Amniotic stem cell (primary cell): ENCODE results near the gene MTOR.
"Not testable (repeated sequence)": the region's sequence is repeated elsewhere in the genome, so short reads cannot be mapped to it uniquely, and the experiment has no call there.

Experiments used
- DNase-seq: peaks from one replicate; lab custom pipeline; 2025; lab: John Stamatoyannopoulos, UW

MTOR gene

DNA sequence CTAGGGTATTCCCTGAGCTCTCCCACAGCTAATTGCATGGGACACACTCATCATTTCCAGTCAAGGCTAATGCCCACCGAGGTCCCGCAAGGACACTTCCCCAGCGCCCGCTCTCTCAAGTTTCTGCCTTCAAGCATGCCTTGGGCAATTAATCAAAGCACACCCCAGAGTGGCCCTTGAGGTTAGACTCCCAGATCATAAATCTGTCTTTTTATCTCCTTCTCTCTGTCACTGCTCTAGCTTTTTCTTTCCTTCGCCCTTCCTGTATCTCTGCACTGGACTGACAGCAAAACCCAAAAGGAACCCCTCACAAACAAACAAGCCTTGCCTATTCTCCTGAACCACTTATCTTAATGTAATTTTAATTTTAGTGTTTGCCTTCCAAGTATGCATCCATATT lies 154.8 kb downstream of the MTOR start:
- no peak for DNase-seq

DNA sequence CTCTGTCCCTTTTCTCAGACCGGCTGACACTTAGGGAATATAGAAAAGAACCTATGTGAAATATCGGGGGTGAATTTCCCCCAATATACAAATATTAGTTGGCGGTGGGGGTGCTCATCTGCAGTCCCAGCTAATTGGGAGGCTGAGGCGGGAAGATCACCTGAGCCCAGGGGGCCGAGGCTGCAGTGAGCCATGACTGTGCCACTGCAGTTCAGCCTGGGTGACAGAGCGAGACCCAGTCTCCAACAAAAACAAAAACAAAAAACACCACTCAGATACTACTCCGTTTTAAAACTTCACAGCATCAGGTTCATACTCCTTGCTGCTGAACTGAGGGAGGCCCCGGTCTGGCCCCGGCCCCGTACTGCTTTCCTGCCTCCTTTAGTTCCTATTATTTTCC lies 156.8 kb downstream of the MTOR start:
- no peak for DNase-seq

DNA sequence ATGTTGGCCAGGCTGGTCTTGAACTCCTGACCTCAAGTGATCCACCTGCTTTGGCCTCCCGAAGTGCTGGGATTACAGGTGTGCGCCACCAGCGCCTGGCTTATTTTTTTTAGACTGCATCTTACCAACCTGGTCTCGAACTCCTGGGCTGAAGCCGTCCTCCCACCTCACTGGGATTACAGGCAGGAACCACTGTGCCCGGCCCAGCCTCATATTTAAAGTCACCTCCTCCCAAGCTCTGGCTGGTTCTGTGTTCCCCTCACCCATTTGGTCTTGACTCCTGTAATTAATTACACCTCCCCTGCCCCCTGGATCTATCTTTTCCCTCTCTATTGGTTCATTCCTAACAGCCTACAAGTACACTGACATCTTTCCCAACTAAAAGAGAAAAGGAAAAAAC lies 161.0 kb downstream of the MTOR start:
- no peak for DNase-seq

DNA sequence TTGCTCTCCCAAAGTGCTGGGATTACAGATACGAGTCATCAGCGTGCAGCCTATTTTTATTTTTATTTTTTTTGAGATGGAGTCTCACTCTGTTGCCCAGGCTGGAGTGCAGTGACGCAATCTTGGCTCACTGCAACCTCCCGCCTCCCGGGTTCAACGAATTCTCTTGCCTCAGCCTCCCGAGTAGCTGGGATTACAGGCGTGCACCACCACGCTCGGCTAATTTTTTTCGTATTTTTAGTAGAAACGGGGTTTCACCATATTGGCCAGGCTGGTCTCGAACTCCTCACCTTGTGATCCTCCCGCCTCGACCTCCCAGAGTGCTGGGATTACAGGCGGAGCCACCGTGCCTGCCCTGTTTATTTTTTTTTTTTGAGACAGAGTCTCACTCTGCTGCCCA lies 161.5 kb downstream of the MTOR start:
- not testable (repeated sequence) for DNase-seq

DNA sequence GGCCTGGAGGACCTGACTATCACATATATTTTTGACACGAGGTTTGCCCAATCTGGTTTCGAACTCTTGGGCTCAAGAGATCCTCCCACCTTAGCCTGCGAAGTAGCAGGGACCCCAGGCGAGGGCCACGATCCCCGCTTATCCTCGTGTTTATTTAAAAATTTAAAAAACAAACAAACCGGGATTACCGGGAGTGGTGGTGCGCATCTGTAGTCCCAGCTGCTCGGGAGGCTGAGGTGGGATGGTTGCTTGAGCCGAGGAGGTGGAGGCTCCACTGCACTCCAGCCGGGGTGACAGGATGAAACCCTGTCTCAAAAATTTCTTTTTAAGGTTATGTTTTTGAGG lies 162.2 kb downstream of the MTOR start:
- DNase-seq = no peak

DNA sequence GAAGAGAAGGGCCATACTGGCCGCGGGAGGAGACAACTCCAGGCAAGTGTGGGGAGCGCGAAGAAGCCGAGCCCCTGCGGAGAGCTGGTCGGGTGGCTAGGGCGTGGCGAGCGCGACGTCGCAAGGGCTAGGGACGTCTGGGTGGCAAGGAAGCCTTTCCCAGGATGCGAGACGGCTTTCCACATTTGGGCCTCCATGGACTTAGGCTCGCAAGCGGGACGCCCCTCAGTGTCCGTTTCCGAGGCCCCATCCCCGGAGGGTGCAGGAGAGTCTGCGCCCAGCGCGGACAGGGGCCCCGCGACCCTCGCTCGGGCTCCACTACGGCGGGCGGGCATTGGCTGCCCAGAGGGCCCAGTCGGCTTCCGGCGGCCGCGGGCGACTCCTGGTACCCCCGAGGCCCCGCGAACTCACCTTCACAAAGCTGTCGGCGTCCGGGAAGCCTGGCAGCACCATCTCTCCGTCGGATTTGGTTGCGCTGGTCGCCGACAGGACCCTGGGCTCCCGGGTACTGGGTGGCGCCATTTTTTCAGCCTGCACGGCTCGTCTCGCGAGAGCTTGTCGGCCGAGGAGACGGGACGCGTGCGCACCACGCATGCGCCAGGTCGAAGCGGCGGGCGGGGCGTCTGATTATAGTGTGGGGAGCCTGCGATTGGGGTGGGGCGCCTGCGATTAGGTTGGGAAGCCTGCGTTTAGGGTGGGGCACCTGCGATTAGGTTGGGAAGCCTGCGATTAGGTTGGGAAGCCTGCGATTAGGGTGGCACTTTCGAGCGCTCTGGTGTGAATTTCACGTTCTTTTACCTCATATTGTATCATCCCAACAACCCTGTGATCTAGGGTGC lies 162.8 kb downstream of the MTOR start, which contains the start of gene EXOSC10:
EXOSC10 (minus strand) TSS at position 560 of the 839 bp plus-strand sequence; CDS start at position 522, 38 bp downstream.
- peak; percentile 79 for DNase-seq

DNA sequence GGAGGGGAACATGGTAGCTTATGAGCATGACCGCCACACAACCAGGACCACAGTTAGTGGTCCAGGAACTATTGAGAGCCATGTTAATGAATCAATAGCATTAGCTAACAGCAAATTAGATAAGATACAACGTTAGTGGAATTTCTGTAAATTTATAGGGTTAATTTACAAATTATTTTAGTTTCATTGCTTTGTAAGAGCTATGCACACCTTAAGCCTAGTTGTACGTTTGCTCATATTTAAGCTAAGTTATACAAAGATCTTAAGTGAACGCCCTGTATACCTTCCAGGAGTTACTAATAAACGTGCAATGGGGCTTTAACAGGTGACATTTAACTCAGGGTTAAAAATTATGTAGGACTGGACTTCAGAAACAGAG lies 163.4 kb downstream of the MTOR start:
- no peak for DNase-seq

DNA sequence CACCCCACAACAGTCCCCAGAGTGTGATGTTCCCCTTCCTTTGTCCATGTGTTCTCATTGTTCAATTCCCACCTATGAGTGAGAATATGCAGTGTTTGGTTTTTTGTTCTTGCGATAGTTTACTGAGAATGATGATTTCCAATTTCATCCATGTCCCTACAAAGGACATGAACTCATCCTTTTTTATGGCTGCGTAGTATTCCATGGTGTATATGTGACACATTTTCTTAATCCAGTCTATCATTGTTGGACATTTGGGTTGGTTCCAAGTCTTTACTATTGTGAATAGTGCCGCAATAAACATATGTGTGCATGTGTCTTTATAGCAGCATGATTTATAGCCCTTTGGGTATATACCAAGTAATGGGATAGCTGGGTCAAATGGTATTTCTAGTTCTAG lies 178.6 kb downstream of the MTOR start:
- not testable (repeated sequence) for DNase-seq

DNA sequence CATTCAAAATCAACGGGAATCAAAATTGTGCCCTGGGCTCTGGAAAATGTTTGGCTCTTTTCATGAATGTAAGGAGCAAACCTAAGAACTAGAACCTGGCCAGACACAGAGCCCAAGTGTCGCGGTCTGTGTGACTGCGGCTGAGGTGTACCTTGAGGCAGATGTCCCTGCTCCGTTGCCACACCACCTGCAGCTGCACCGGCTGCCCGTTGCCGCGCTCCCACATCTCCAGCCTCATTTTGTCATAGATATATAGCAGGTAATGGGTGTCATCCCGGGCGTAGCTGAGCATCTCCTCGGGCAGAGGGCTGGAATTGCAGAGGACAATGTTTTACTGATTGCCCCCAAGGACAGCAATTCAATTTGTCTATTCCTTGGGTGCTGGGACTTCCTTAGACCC lies 181.4 kb downstream of the MTOR start:
- DNase-seq = no peak

DNA sequence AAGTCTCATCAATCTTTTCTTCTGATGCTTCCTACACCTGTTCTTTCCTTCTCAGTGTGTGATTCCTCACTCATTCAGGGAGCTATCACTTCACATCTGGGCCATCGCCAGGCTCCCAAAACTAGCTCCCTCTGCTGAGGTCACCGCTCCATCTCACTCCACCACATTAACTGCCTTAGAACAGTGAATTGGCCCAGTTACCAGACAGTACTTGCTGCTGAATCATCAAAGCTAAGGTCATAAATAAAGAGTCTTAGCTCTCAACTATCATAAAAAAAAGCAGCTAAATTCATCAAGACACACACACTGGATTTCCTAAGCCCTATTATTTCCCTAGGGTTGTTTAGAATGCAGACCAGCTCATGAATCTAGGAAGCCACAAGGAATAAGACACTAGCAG lies 183.7 kb downstream of the MTOR start:
- DNase-seq = no peak

DNA sequence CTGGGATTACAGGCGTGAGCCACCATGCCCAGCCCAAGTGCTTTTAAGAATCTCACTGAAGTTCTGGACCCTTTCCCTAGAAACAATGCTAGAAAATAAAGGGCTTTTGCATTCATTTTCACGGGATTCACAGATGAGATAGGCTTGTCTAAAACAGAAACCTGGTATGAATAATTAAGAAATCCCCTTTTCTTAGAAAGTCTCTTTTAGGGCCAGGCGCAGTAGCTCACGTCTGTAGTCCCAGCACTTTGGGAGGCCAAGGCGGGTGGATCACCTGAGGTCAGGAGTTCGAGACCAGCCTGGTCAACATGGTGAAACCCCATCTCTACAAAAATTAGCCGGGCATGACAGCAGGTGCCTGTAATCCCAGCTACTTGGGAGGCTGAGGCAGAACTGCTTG lies 189.0 kb downstream of the MTOR start:
- DNase-seq = not testable (repeated sequence)

DNA sequence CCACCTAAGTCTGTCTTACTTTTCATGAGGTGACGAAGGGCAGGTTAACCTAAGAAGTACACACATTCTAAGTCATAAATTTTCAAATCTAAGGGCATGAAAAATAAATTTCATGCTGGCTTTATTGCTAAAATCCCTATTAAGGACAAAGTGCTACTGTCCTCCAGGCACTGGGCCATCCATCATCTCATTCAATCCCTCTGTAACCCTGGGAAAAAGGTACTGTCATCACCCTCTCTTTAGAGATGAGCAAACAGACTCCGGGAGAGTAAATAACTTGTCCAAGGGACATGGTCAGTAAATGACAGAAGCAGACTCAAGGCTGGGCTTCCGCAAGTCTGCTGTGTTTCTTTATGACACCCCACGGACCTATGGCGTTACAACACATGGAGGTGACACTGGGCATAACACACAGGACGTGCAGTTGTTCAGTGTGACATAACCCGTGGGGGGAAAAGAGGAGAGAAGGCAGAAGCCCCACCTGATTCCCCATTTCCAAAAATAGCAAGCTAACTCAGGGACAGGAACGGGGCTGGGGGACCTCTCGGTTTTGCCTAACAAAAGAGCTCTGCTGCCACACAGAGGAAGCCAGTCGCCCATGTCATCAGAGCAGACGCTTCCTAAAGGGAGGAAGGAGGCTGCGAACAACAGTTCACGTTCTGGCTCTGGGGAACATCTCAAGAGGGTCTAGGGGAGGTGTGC lies 190.0 kb downstream of the MTOR start:
- DNase-seq = no peak

DNA sequence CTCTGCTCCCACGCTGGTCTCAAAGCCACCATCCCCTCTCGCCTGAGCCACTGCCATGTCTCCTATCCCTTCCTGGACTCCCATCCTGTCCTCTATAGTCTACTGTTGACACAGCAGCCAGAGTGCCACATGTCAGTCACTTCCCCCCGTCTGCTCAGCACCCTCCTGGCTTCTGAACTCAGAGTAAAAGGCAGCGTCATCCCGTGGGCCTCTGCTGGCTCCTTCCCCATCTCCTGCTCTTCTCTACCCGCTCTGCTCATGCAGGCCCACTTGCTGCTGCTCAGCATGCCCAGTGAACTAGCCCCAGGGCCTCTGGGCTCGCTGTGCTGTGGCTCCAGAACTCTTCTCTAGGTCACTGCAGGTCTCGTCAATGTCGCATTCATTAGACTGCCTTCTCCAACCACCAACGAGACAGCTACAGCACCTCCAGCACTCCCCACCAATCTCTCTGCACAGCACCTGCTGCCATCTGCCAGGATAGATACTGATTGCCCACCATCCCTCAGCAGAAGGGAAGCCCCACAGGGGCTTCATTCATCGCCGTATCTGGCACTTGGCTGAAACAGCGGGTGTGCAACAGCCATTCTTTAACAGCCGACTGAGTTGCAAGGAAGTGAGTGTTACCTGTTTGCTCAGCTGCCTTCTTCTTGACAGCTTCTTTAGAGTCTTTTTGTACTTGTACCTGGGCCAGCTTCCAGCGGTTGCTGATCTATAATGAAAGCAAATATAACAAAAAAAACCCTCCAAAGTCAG lies 190.7 kb downstream of the MTOR start:
- DNase-seq = no peak

DNA sequence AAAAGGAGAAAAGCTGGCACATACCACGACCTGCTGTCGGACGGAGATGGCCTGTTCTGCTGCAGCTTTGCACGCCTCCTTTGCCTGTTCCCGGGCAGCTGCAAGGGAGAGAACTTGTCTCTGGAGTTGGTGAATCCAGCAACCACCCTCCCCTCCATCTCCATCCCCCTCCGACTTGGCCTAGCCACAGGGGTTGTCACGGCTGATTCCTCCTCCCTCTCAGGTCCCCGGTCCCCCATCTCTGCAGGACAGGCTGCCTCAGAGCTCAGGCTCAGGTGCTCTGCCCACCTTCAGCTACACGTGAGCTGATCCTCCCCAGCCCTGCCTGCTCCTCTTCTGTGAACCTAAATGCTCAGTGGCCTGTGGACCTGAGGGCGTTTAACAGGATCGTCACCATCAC lies 191.5 kb downstream of the MTOR start:
- no peak for DNase-seq

DNA sequence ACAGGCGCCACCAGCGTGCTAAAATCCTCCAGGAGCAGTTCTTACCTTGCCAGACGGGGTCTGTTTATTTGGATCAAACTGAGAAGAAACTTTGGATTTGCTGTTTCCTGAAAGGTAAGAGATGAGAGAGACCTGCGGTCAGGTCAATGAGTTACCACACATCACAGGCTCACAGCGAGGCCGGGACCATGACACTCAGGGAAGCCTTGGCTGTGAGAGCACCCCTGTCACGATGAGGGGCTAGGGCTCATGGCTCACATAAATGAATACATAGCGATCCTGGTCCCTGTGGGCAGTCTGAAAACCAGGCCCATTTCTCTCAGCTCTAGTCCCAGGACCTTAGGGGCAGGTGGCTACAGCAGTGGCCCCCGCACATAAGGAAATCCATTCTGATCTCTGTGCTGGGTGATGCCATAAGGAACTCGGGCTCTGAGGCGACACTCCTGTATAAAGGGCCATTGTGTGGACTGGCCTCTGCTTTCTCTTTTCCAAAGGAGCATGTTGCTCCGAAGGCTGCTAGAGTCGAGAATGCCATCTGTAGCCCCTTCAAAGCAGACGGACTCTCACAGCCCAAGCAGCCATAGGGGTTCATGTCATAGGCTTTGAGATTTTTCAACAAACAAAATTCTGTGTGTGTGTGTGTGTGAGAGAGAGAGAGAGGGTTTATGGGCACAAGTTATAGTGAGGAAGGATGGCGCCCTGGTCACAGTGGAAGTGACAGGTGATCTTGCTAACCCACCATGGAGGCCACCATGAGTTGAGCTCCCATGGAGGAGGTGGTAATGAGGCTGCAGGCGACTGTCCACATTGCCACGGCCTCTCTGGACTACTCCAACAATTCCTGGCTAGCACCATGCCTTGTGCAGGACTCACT lies 193.5 kb downstream of the MTOR start:
- DNase-seq = no peak

DNA sequence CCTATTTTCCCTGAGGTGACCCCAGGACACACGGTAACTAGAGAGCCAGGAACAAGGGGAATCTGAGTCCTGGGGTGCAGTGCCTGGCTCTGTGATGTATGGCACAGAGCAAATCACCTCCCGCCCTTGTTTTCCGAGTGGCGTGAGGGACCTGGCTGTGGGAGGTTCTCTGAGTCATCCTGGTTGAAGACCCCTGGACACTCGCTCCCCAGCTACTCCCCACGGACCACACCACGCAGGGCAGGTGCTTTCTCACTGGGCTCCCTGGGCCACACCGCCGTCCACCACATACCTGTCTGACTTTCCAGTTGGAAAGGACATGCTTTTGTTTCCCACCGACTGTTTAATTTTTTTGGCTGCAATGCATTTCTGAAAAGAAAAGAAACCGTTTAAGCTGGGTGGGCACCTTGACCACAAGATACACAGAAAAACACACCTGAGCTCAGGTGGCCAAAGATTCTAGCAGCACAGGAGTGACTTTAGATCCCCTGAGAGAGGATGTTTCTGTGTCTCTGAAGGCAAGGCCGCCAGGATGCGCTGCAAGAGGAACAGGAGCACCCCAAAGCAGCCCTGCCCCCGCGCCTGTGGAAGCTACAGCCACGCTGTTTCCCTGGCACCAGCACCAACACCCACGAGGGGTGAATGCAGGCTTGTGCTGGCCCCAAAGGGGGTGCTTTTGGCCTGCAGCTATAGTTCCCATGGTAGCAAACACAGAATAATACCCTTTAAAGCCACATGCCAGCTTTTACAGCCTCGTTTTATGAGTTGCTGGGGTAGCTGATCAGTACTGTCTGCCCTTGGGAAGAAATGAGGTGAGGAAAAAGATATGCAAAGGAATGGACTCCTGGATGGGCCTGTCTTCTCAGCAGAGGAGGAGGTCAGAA lies 194.4 kb downstream of the MTOR start:
- no peak for DNase-seq

DNA sequence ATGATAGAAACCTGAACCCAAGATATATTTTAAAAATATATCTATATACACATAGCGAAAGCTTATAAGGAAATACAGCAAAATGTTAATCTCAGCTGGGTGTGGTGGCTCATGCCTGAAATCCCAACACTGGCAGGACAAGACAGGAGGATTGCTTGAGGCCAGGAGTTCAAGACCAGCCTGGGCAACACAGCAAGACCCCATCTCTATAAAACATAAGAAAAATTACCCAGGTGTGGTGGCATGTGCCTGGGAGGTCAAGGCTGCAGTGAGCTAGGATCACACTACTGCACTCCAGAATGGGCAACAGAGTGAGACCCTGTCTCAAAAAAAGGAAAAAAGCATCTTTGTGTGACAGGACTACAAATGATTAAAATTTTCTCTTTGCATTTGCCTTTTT lies 196.6 kb downstream of the MTOR start:
- DNase-seq = no peak

DNA sequence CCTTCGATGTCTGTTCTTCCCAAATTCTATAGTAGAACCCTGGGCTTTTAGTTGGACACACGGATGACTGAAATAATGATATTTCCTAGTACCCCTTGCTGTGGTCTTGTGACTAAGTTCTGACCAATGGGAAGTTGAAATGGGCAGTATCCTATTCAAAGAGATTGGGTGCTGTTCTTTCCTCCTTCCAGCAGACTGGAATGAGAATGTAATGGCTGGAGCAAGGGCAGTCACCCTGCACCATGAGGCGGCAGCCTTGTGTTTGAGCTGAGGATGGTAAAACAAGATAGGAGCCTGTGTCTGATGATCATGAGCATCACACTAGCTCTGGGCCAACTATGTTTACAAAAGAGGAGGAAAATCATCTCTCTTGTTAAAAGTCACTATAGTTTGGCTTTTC lies 197.4 kb downstream of the MTOR start:
- no peak for DNase-seq

DNA sequence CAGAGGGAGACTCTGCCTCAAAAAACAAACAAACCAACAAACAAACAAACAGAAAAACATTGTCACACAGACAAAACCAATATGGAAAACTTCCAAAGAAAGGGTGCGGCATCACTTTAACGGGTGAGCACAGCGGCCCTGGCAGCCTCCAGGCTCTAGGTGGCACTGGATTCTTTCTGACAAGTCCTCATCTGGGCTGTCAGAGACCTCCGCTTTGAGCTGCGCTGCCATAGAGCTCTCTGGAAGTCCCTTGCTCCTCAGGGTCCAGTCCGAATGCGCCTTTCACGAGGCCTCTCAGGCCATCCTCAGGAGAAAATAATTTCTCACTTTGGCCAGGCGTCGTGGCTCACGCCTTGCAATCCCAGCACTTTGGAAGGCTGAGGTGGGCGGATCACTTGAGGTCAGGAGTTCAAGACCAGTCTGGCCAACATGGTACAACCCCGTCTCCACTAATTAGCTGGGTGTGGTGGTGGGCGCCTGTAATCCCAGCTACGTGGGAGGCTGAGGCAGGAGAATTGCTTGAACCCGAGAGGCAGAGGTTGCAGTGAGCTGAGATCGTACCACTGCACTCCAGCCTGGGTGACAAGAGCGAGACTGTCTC lies 198.3 kb downstream of the MTOR start:
- DNase-seq = not testable (repeated sequence)

DNA sequence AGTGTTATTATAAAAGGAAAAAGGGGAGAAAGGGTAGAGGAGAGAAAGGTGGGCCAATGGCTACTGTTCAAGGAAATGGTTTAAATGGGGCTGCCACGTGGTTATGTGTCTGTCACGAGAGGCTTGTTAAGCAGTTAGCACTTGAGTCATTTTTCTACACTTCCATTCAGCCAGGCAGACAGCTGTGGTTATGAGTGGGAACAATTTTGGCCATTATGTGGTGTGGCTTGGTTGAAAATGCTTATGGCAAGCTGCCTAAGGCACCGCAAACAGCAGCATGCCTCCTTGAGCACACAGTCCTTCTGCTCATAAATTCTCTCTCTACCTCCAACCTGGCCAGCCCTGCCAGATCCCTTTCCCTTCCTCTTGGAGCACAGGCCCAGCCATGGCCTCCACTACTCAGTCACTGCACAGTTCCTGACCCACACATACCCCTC lies 199.4 kb downstream of the MTOR start:
- DNase-seq = no peak
